Pancreas (tissue), 10 donors: Measurements from ENCODE around the gene HOXA11. TPM values are rescaled to one million over a fixed set of nuclear protein-coding genes. Genes with fewer than 3 reads are reported as not detected.

ENCODE experiments used
- ATAC-seq, 4 donors: fragments of 200-7000 bp; cut with Tn5 transposase; one replicate each; pipeline versions ENCODE4 v1.8.0 to v1.9.1; 2020; ENCODE audit warnings: mild to moderate bottlenecking in 4 of 4, moderate library complexity in 4 of 4
- DNase-seq, 6 donors: peaks; one replicate each; pipeline ENCODE4 v3.0.0-alpha.2; 2020
- FAIRE-seq: peaks from 2 replicates; lab custom pipeline; 2012; peaks lifted over from hg19 to GRCh38; lab: Jason Lieb, UNC
- H3K27ac ChIP-seq, 4 donors: fragments of 200-600 bp; sonication (generic); 1 replicate in 3 of 4; 2 replicates in 1 of 4; pipeline versions ENCODE4 v1.5.0 to v1.8.0; 2020
- H3K27me3 ChIP-seq, 4 donors: fragments of 200-600 bp; one replicate each; pipeline ENCODE4 v1.8.0; 2021
- H3K36me3 ChIP-seq, 3 donors: fragments of 200-600 bp; sonication (generic) in 1 of 3; one replicate each; pipeline versions ENCODE4 v1.5.0 to v1.8.0; 2020 to 2021
- H3K4me1 ChIP-seq, 3 donors: fragments of 200-600 bp; one replicate each; pipeline ENCODE4 v1.8.0; 2021
- H3K4me3 ChIP-seq, 4 donors: fragments of 200-600 bp; sonication (generic) in 2 of 4; one replicate each; pipeline versions ENCODE4 v1.5.0 to v1.8.0; 2020 to 2021
- H3K9me3 ChIP-seq, 4 donors: fragments of 200-600 bp; one replicate each; pipeline ENCODE4 v1.8.0; 2021
- CTCF ChIP-seq, 4 donors: fragments of 200-600 bp; sonication (generic) in 3 of 4; IDR thresholded peaks; one replicate each; pipeline versions ENCODE4 v1.5.0 to v1.8.0; 2021; ENCODE audit warnings: antibody characterized with exemption in 4 of 4
- WGBS, 2 donors: extraction: QIAGEN DNeasy Blood & Tissue Kit; methylation state at CpG; one replicate each; pipeline ENCODE4 v1.1.7; 2013; 5-methylcytosine and 5-hydroxymethylcytosine counted together
- intact Hi-C, 3 donors: fragments of 100-400 bp; cut with DNase I; formaldehyde crosslinking; loops; one replicate each; pipeline versions ENCODE4 v1.11.1 to v1.14.2; 2022
- polyA plus RNA-seq, 2 donors: library from polyadenylated mRNA; stranded (reverse); fragments of 200-250 nt; gene quantifications; one replicate each; pipeline ENCODE4 v1.2.3, GENCODE V29; 2013
- total RNA-seq, 6 donors: library from RNA; stranded (reverse); fragmentation: NEBNext Ultra II Directional in 4 of 6; extraction: Animal tissue kit (Norgen Biotek cat#: 25700) in 4 of 6; gene quantifications; one replicate each; pipeline versions ENCODE4 v1.2.1 to v1.2.4, GENCODE V29; 2021 to 2023
- donor health status: healthy with polysubstance abuse.
- donor health status: DM: no; HTN: no; CAD: no; lungs with moderate emphysema.
- donor health status: DM: no; HTN: no; CAD: no.
- donor health status: control.
- donor health status: control.
- donor health status: Bipolar disorder and iron deficiency.
- donor health status: DM: yes; HTN: yes; CAD: no.
- donor health status: DM: no; HTN: no; CAD: no.
- donor health status: DM: no; HTN: no; CAD: no.
- donor health status: DM: yes; HTN: yes; CAD: no.

HOXA11 gene
- total and polyA plus RNA-seq, 8 donors, result not detected

GRCh38 chr7:27200761-27201579 lies 15.9 kb upstream of the HOXA11 start:
- peaks cover 0 to 15% (median 6%) of the 10 kb centered on the region in 3 donors for H3K4me1 ChIP-seq
- peak in 3 of 4 donors; percentile 26 to 49 (median 46) for ATAC-seq
- no peak overlapping the region for H3K27ac ChIP-seq
- DNase-seq, result peak in 1 of 6 donors; percentile 19
- peaks cover 10 to 83% (median 24%) of the 10 kb centered on the region in 4 donors for H3K27me3 ChIP-seq
- no peak for TF ChIP-seq CTCF (IDR thresholded peaks at IDR 0.05)
- H3K9me3 ChIP-seq, result no peaks in the 10 kb centered on the region
- no peaks in the 10 kb centered on the region for H3K36me3 ChIP-seq
- 10 to 15% methylated on average over 14 of the region's 14 CpGs for WGBS, 2 donors
- FAIRE-seq, result no peak
- peak overlapping the region in 1 of 4 donors; percentile 35 for H3K4me3 ChIP-seq
- intact Hi-C loops, result no loop called here

- intact Hi-C loops, result loop anchor here in 2 of 3 donors (10.0 kb wide), 2 partner anchors 725 to 825 kb away; no protein-coding TSS in a partner anchor
- H3K4me3 ChIP-seq, result peak within 1 kb of the TSS in 2 of 4 donors; percentile 23 to 35
- FAIRE-seq, result no peak
Measured at GRCh38 chr7:27199849-27200760, 15.1 kb upstream of the HOXA11 start, which contains the start of gene HOXA13. Gene HOXA13 (minus strand): TSS chr7:27200091. CDS start chr7:27200077, 14 bp downstream.

GRCh38 chr7:27198871-27199801 lies 14.1 kb upstream of the HOXA11 start:
- ATAC-seq (peak in 1 of 4 donors; percentile 10), DNase-seq (peak in 1 of 6 donors; percentile 68), FAIRE-seq (no peak)
- Histone ChIP-seq H3K9me3 (no peaks in the 10 kb centered on the region), H3K36me3 (no peaks in the 10 kb centered on the region), H3K4me1 (peaks cover 0 to 8% (median 6%) of the 10 kb centered on the region in 3 donors), H3K27me3 (peaks cover 0 to 83% (median 31%) of the 10 kb centered on the region in 4 donors), H3K27ac (no peak overlapping the region), H3K4me3 (peak overlapping the region in 1 of 4 donors; percentile 22)
- 5 to 6% methylated on average over 71 to 93 of the region's 93 CpGs for WGBS, 2 donors
- intact Hi-C loops, result loop anchor here in 2 of 3 donors (10.0 kb wide), 2 partner anchors 726 to 826 kb away; no protein-coding TSS in a partner anchor
- TF ChIP-seq CTCF (IDR thresholded peaks at IDR 0.05), result no peak

More at GRCh38 chr7:27199849-27200760, 15.1 kb upstream of the HOXA11 start, which contains the start of gene HOXA13:
- no peak for TF ChIP-seq CTCF (IDR thresholded peaks at IDR 0.05)
- no peak within 1 kb of the TSS for H3K27ac ChIP-seq
- H3K36me3 ChIP-seq, result no peaks in the 10 kb centered on the region
- H3K4me1 ChIP-seq, result peaks cover 0 to 12% (median 6%) of the 10 kb centered on the region in 3 donors
- H3K9me3 ChIP-seq, result no peaks in the 10 kb centered on the region
- ATAC-seq (peak; percentile 36 to 54 (median 48)), DNase-seq (peak in 1 of 6 donors; percentile 62)
- WGBS, 2 donors, result 5% methylated on average over 59 to 99 of the region's 99 CpGs
- peaks cover 3 to 83% (median 26%) of the 10 kb centered on the region in 4 donors for H3K27me3 ChIP-seq
